ENCODE results near the gene TWF2.

GRCh38 chr3:52215351-52215750 is 23.6 kb downstream of the TWF2 start:
- no peak for TF ChIP-seq EZH2 (IDR thresholded peaks at IDR 0.05)
- TF ChIP-seq POLR2AphosphoS5 (IDR thresholded peaks at IDR 0.05; ENCODE audit: borderline replicate concordance, low read depth, low read length) = no peak
- no peak for TF ChIP-seq FOXP2 (optimal IDR thresholded peaks at IDR 0.05; ENCODE audit: control extremely low read depth, extremely low read length, insufficient read depth)

Data from SK-N-MC (cell line).